Measurements from ENCODE around the gene RFC2. TPM values are rescaled to one million over a fixed set of nuclear protein-coding genes. Genes with fewer than 3 reads are reported as not detected.
"Not testable (repeated sequence)": the region's sequence is repeated elsewhere in the genome, so short reads cannot be mapped to it uniquely, and the experiment has no call there.

The RFC2 gene
- total RNA-seq, 1 experiment from 2014 or later, result 73.6 TPM

GRCh38 chr7:74212661-74213060 lies 41.5 kb downstream of the RFC2 start:
- Histone ChIP-seq H2AK5ac (ENCODE audit: insufficient read length, low read length) (no peak overlapping the region), H3K18ac (ENCODE audit: insufficient read length, low read depth, low read length) (no peak overlapping the region), H3K14ac (ENCODE audit: insufficient read depth, low read length) (no peak overlapping the region), H3K9ac (ENCODE audit: extremely low read depth, insufficient read length, low read length) (no peak overlapping the region), H4K91ac (ENCODE audit: insufficient read length, low read depth, low read length) (no peak overlapping the region), H3K23ac (ENCODE audit: insufficient read length, low read depth, low read length) (no peak overlapping the region), H3K4ac (ENCODE audit: low read depth, low read length) (no peak overlapping the region), H3T11ph (ENCODE audit: low read length) (no peak overlapping the region), H3K27ac (ENCODE audit: insufficient read length, low read depth, low read length) (no peak overlapping the region), H2BK12ac (ENCODE audit: insufficient read length, low read depth, low read length) (no peak overlapping the region), H2BK5ac (ENCODE audit: insufficient read length, low read length) (no peak overlapping the region), H4K5ac (ENCODE audit: insufficient read length, low read depth, low read length) (no peak overlapping the region), H2BK120ac (ENCODE audit: low read depth, low read length, poor library complexity, severe bottlenecking) (no peak overlapping the region), H3K9me3 (ENCODE audit: control insufficient read depth, low read depth, low read length) (no peaks in the 10 kb centered on the region), H4K20me1 (ENCODE audit: control insufficient read depth, insufficient read depth, insufficient read length) (no peaks in the 10 kb centered on the region), H4K8ac (replicated peaks; ENCODE audit: insufficient read length, low read depth, low read length) (no peak overlapping the region), H3K56ac (ENCODE audit: insufficient read length, low read depth, low read length) (no peak overlapping the region), H3K27me3 (ENCODE audit: insufficient read depth, low read length) (no peaks in the 10 kb centered on the region), H3K4me1 (ENCODE audit: insufficient read depth, low read length) (no peaks in the 10 kb centered on the region), H3K4me2 (ENCODE audit: insufficient read depth, insufficient read length, low read length) (no peak overlapping the region), H2BK15ac (ENCODE audit: low read depth, low read length) (no peak overlapping the region), H3K79me2 (ENCODE audit: insufficient read depth, low read length) (no peaks in the 10 kb centered on the region), H2BK20ac (ENCODE audit: low read depth, low read length, poor library complexity, severe bottlenecking) (no peak overlapping the region), H3K23me2 (ENCODE audit: insufficient read length, low read depth, low read length, poor library complexity, severe bottlenecking) (no peaks in the 10 kb centered on the region), H2AFZ (ENCODE audit: low read length) (no peak overlapping the region), H3K79me1 (ENCODE audit: insufficient read depth, low read depth, low read length, poor library complexity, severe bottlenecking) (no peaks in the 10 kb centered on the region)
- no peaks in the 10 kb centered on the region; the same call in 1 of the 2 replicates for H3K27me3 Mint-ChIP-seq (ENCODE audit: low read depth)
- no peak for TF ChIP-seq CTCF (conservative IDR thresholded peaks at IDR 0.05)
- H3K4me1 Mint-ChIP-seq, result peaks cover 0 to 5% of the 10 kb centered on the region in 2 experiments; a peak in 1 of 4 replicates
- no CpG with 5 or more reads among the region's 11 CpGs for WGBS (ENCODE audit: extremely low coverage, insufficient read length, low lambda C conversion rate)
- H3K4me3 Mint-ChIP-seq, result no peak overlapping the region
- no peaks in the 10 kb centered on the region for H3K36me3 Mint-ChIP-seq (ENCODE audit: insufficient read depth in 1 of 3, low read depth in 3 of 3)
- H3K9me3 Mint-ChIP-seq, result no peaks in the 10 kb centered on the region
- no peak overlapping the region for H3K27ac Mint-ChIP-seq
- no peak for DNase-seq

DNA sequence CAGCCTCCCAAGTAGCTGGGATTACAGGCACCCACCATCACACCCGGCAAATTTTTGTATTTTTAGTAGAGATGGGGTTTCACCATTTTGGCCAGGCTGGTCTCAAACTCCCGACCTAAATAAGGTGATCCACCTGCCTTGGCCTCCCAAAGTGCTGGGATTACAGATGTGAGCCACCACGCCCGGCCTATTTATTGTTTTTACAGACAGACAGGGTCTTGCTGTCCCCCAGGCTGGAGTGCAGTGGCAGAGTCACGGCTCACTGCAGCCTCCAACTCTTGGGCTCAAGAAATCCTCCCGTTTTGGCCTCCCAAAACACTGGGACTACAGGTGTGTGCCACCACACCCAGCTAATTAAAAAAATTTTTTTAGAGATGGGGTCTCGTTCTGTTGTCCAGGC lies 46.0 kb downstream of the RFC2 start:
- not testable (repeated sequence) for H2BK120ac ChIP-seq (ENCODE audit: low read depth, low read length, poor library complexity, severe bottlenecking); H3K4me3 Mint-ChIP-seq; H3K23ac ChIP-seq (ENCODE audit: insufficient read length, low read depth, low read length); H4K5ac ChIP-seq (ENCODE audit: insufficient read length, low read depth, low read length); H3K36me3 Mint-ChIP-seq (ENCODE audit: insufficient read depth in 1 of 3, low read depth in 3 of 3); H3K79me2 ChIP-seq (ENCODE audit: insufficient read depth, low read length); H3K9me3 Mint-ChIP-seq; H3K9me3 ChIP-seq (ENCODE audit: control insufficient read depth, low read depth, low read length); H4K91ac ChIP-seq (ENCODE audit: insufficient read length, low read depth, low read length); H2BK15ac ChIP-seq (ENCODE audit: low read depth, low read length); H3K18ac ChIP-seq (ENCODE audit: insufficient read length, low read depth, low read length); H3T11ph ChIP-seq (ENCODE audit: low read length); H3K27ac Mint-ChIP-seq; H3K79me1 ChIP-seq (ENCODE audit: insufficient read depth, low read depth, low read length, poor library complexity, severe bottlenecking); H3K4me2 ChIP-seq (ENCODE audit: insufficient read depth, insufficient read length, low read length); H2AFZ ChIP-seq (ENCODE audit: low read length); H2BK12ac ChIP-seq (ENCODE audit: insufficient read length, low read depth, low read length); H2AK5ac ChIP-seq (ENCODE audit: insufficient read length, low read length); H4K8ac ChIP-seq (replicated peaks; ENCODE audit: insufficient read length, low read depth, low read length); H3K4me1 Mint-ChIP-seq; H4K20me1 ChIP-seq (ENCODE audit: control insufficient read depth, insufficient read depth, insufficient read length); H3K9ac ChIP-seq (ENCODE audit: extremely low read depth, insufficient read length, low read length); H3K27ac ChIP-seq (ENCODE audit: insufficient read length, low read depth, low read length); DNase-seq; H3K4me1 ChIP-seq (ENCODE audit: insufficient read depth, low read length); H3K27me3 Mint-ChIP-seq (ENCODE audit: low read depth); H3K14ac ChIP-seq (ENCODE audit: insufficient read depth, low read length); H2BK5ac ChIP-seq (ENCODE audit: insufficient read length, low read length); H3K4ac ChIP-seq (ENCODE audit: low read depth, low read length); H3K27me3 ChIP-seq (ENCODE audit: insufficient read depth, low read length); H2BK20ac ChIP-seq (ENCODE audit: low read depth, low read length, poor library complexity, severe bottlenecking); H3K23me2 ChIP-seq (ENCODE audit: insufficient read length, low read depth, low read length, poor library complexity, severe bottlenecking); H3K56ac ChIP-seq (ENCODE audit: insufficient read length, low read depth, low read length)
- WGBS (ENCODE audit: extremely low coverage, insufficient read length, low lambda C conversion rate), result no CpG with 5 or more reads among the region's 7 CpGs

All from H9 (cell line).